CD14-positive monocyte (primary cell): Measurements from ENCODE around the gene RARB. TPM values are rescaled to one million over a fixed set of nuclear protein-coding genes. Genes with fewer than 3 reads are reported as not detected.

Experiments
- DNase-seq, 3 donors: peaks; one replicate each; pipeline ENCODE4 v3.0.0-alpha.2; 2011 to 2022
- H2AFZ ChIP-seq: 2 replicates; pipeline ENCODE4 v1.6.0; 2012; ENCODE audit warnings: mild to moderate bottlenecking, low read depth, low read length, inconsistent platforms; ENCODE audit not compliant: insufficient read depth, poor library complexity, severe bottlenecking
- H3K27ac ChIP-seq, 2 donors: 1 replicate in 1 of 2; 2 replicates in 1 of 2; pipeline ENCODE4 v1.5.1; 2012 to 2013; ENCODE audit warnings: low read length in 2 of 2, control low read depth in 1 of 2, inconsistent platforms in 1 of 2, low read depth in 1 of 2, mild to moderate bottlenecking in 1 of 2
- H3K27me3 ChIP-seq, 2 donors: one replicate each; pipeline versions ENCODE4 v1.6.0 to v1.6.1; 2011 to 2013; ENCODE audit warnings: low read length in 2 of 2; ENCODE audit not compliant: control insufficient read depth in 2 of 2, insufficient read depth in 2 of 2
- H3K36me3 ChIP-seq, 2 donors: replicated peaks in 1 of 2; 1 replicate in 1 of 2; 2 replicates in 1 of 2; pipeline versions ENCODE4 v1.5.1 to v1.6.1; 2012 to 2013; ENCODE audit warnings: low read length in 2 of 2, control low read depth in 1 of 2, inconsistent platforms in 1 of 2, mild to moderate bottlenecking in 1 of 2; ENCODE audit not compliant: insufficient read depth in 2 of 2, control insufficient read depth in 1 of 2
- H3K4me1 ChIP-seq, 2 donors: 1 replicate in 1 of 2; 2 replicates in 1 of 2; pipeline versions ENCODE4 v1.5.1 to v1.6.1; 2012 to 2013; ENCODE audit warnings: low read length in 2 of 2, control low read depth in 1 of 2, inconsistent platforms in 1 of 2, mild to moderate bottlenecking in 1 of 2, moderate library complexity in 1 of 2; ENCODE audit not compliant: insufficient read depth in 2 of 2, control insufficient read depth in 1 of 2
- H3K4me2 ChIP-seq: replicated peaks from 2 replicates; pipeline ENCODE3; 2012; ENCODE audit warnings: low read length, moderate library complexity, mild to moderate bottlenecking; ENCODE audit not compliant: poor library complexity, severe bottlenecking; ENCODE audit errors: extremely low read depth
- H3K4me3 ChIP-seq, 3 experiments: fragments of 200-600 bp in 1 of 3; sonication (generic) in 1 of 3; replicated peaks in 1 of 3; 1 replicate in 2 of 3; 2 replicates in 1 of 3; pipeline ENCODE4 v1.5.1; 2011 to 2013; ENCODE audit warnings: low read length in 3 of 3, mild to moderate bottlenecking in 3 of 3, control low read depth in 2 of 3, low read depth in 2 of 3, inconsistent platforms in 1 of 3, moderate library complexity in 1 of 3
- H3K79me2 ChIP-seq: 2 replicates; pipeline ENCODE4 v1.6.0; 2012; ENCODE audit warnings: mild to moderate bottlenecking, control low read depth, inconsistent platforms, low read length, moderate library complexity; ENCODE audit not compliant: insufficient read depth
- H3K9ac ChIP-seq: 2 replicates; pipeline ENCODE4 v1.6.0; 2017; ENCODE audit warnings: low read length, mild to moderate bottlenecking; ENCODE audit not compliant: insufficient read depth, poor library complexity, severe bottlenecking
- H3K9me3 ChIP-seq, 2 donors: replicated peaks in 1 of 2; 1 replicate in 1 of 2; 2 replicates in 1 of 2; pipeline versions ENCODE4 v1.5.1 to v1.6.1; 2012 to 2013; ENCODE audit warnings: low read length in 2 of 2, control low read depth in 1 of 2; ENCODE audit not compliant: control insufficient read depth in 1 of 2, insufficient read depth in 1 of 2
- H4K20me1 ChIP-seq: 2 replicates; pipeline ENCODE4 v1.6.0; 2012; ENCODE audit warnings: mild to moderate bottlenecking, low read length, control low read depth, moderate library complexity; ENCODE audit not compliant: insufficient read depth
- H3K27ac Mint-ChIP-seq, 7 donors: one replicate each; pipeline ENCODE4 v1.8.0; 2020; ENCODE audit warnings: mild to moderate bottlenecking in 7 of 7, mixed read lengths in 7 of 7, moderate library complexity in 6 of 7, inconsistent platforms in 2 of 7
- H3K27me3 Mint-ChIP-seq, 3 donors: one replicate each; pipeline ENCODE4 v1.8.0; 2021 to 2022; ENCODE audit warnings: low read depth in 3 of 3, mild to moderate bottlenecking in 3 of 3, mixed read lengths in 3 of 3, moderate library complexity in 3 of 3, inconsistent platforms in 1 of 3
- H3K36me3 Mint-ChIP-seq, 2 donors: one replicate each; pipeline ENCODE4 v1.8.0; 2020; ENCODE audit warnings: mixed read lengths in 2 of 2, inconsistent platforms in 1 of 2, mild to moderate bottlenecking in 1 of 2
- H3K4me1 Mint-ChIP-seq: one replicate; pipeline ENCODE4 v1.8.0; 2020; ENCODE audit warnings: mild to moderate bottlenecking, mixed read lengths
- H3K4me3 Mint-ChIP-seq, 2 donors: one replicate each; pipeline ENCODE4 v1.8.0; 2020; ENCODE audit warnings: mild to moderate bottlenecking in 2 of 2, mixed read lengths in 2 of 2, moderate library complexity in 1 of 2
- H3K9me3 Mint-ChIP-seq, 7 donors: one replicate each; pipeline ENCODE4 v1.8.0; 2020 to 2022; ENCODE audit warnings: mixed read lengths in 7 of 7, mild to moderate bottlenecking in 6 of 7, moderate library complexity in 6 of 7, inconsistent platforms in 2 of 7
- CTCF ChIP-seq: fragments of 200-600 bp; IDR thresholded peaks from one replicate; pipeline ENCODE4 v1.8.0; 2022; ENCODE audit warnings: antibody characterized with exemption, mild to moderate bottlenecking
- WGBS: methylation state at CpG from one replicate; pipeline ENCODE4 v1.1.5; 2013; ENCODE audit warnings: missing lambda C conversion rate; ENCODE audit not compliant: insufficient coverage; 5-methylcytosine and 5-hydroxymethylcytosine counted together
- intact Hi-C, 2 donors: fragments of 100-400 bp; cut with micrococcal nuclease; formaldehyde crosslinking; loops; one replicate each; pipeline versions ENCODE4 v1.15.0 to v1.15.1; 2023
- polyA plus RNA-seq, 3 donors: library from polyadenylated mRNA; depleted of rRNA in 1 of 3; unstranded in 2 of 3; stranded (reverse) in 1 of 3; fragments of 300-500 nt in 2 of 3; fragments of >200 nt in 1 of 3; fragmentation: Illumina TruSeq in 2 of 3; gene quantifications; 1 replicate in 2 of 3; 2 replicates in 1 of 3; pipeline ENCODE4 v1.2.3, GENCODE V29; 2012 to 2021

Gene RARB
- polyA plus RNA-seq, 3 donors, result not detected

GRCh38 chr3:25610779-25611178, 182.7 kb downstream of the RARB start:
- Histone ChIP-seq H3K4me1 (no peaks in the 10 kb centered on the region), H3K79me2 (no peaks in the 10 kb centered on the region), H3K27me3 (no peaks in the 10 kb centered on the region), H4K20me1 (peaks cover 4% of the 10 kb centered on the region), H3K4me3 (no peak overlapping the region), H2AFZ (no peak overlapping the region), H3K36me3 (peaks cover 84 to 94% of the 10 kb centered on the region in 2 donors), H3K4me2 (no peak overlapping the region), H3K9me3 (no peaks in the 10 kb centered on the region), H3K27ac (peak overlapping the region in 1 of 2 donors; percentile 7), H3K9ac (no peak overlapping the region)
- Mint-ChIP-seq H3K27ac (peak overlapping the region in 2 of 7 donors; percentile 39 to 78), H3K4me1 (no peaks in the 10 kb centered on the region), H3K27me3 (no peaks in the 10 kb centered on the region), H3K36me3 (peaks cover 70 to 76% of the 10 kb centered on the region in 2 donors), H3K4me3 (no peak overlapping the region), H3K9me3 (no peaks in the 10 kb centered on the region)
- intact Hi-C loops, result no loop called here
- no peak for DNase-seq
- no peak for TF ChIP-seq CTCF

GRCh38 chr3:25611193-25611592, 183.1 kb downstream of the RARB start:
- Histone ChIP-seq H3K4me1 (no peaks in the 10 kb centered on the region), H4K20me1 (peaks cover 4% of the 10 kb centered on the region), H3K4me3 (no peak overlapping the region), H3K27ac (peak overlapping the region in 1 of 2 donors; percentile 7), H3K27me3 (no peaks in the 10 kb centered on the region), H3K79me2 (no peaks in the 10 kb centered on the region), H2AFZ (no peak overlapping the region), H3K36me3 (peaks cover 85 to 94% of the 10 kb centered on the region in 2 donors), H3K9ac (no peak overlapping the region), H3K4me2 (no peak overlapping the region), H3K9me3 (no peaks in the 10 kb centered on the region)
- Mint-ChIP-seq H3K4me3 (no peak overlapping the region), H3K9me3 (no peaks in the 10 kb centered on the region), H3K27me3 (no peaks in the 10 kb centered on the region), H3K27ac (peak overlapping the region in 2 of 7 donors; percentile 22 to 39), H3K36me3 (peaks cover 67 to 72% of the 10 kb centered on the region in 2 donors), H3K4me1 (no peaks in the 10 kb centered on the region)
- no peak for TF ChIP-seq CTCF
- intact Hi-C loops, result no loop called here
- WGBS, result 98% methylated on average over 5 of the region's 5 CpGs
- no peak for DNase-seq
